Measurements from ENCODE around the gene MYO1D. TPM values are rescaled to one million over a fixed set of nuclear protein-coding genes. Genes with fewer than 3 reads are reported as not detected.
"Not testable (repeated sequence)": the region's sequence is repeated elsewhere in the genome, so short reads cannot be mapped to it uniquely, and the experiment has no call there.

Gene MYO1D
- total and polyA plus RNA-seq, 2 experiments from 2014 or later: 34.3 to 43.7 TPM

- no peak overlapping the region for H3K27ac ChIP-seq
- peaks cover 25% of the 10 kb centered on the region for H3K4me1 ChIP-seq (ENCODE audit: low read depth)
- no peaks in the 10 kb centered on the region for H3K27me3 ChIP-seq
- H3K4me3 ChIP-seq: no peak overlapping the region
- no peak for TF ChIP-seq CTCF (IDR thresholded peaks at IDR 0.05; ENCODE audit: low read depth, low read length)
- DNase-seq (ENCODE audit: low read depth in 1 of 2, low spot score in 1 of 2): no peak
- no peaks in the 10 kb centered on the region for H3K9me3 ChIP-seq (ENCODE audit: low read depth)
- H3K36me3 ChIP-seq: no peaks in the 10 kb centered on the region
These were observed 27.1 kb upstream of the MYO1D start for GRCh38 chr17:32903774-32904673.

GRCh38 chr17:32901743-32902142, 24.8 kb upstream of the MYO1D start:
- Histone ChIP-seq H3K4me3 (no peak overlapping the region), H3K4me1 (ENCODE audit: low read depth) (peaks cover 45% of the 10 kb centered on the region), H3K27me3 (no peaks in the 10 kb centered on the region), H3K27ac (no peak overlapping the region), H3K9me3 (ENCODE audit: low read depth) (no peaks in the 10 kb centered on the region), H3K36me3 (no peaks in the 10 kb centered on the region)
- no peak for DNase-seq (ENCODE audit: low read depth in 1 of 2, low spot score in 1 of 2)
- TF ChIP-seq CTCF (IDR thresholded peaks at IDR 0.05; ENCODE audit: low read depth, low read length): no peak

GRCh38 chr17:32899236-32900013, 22.5 kb upstream of the MYO1D start:
- Histone ChIP-seq H3K27me3 (no peaks in the 10 kb centered on the region), H3K9me3 (ENCODE audit: low read depth) (no peaks in the 10 kb centered on the region), H3K27ac (peak overlapping the region; percentile 92), H3K4me1 (ENCODE audit: low read depth) (peaks cover 65% of the 10 kb centered on the region), H3K36me3 (no peaks in the 10 kb centered on the region), H3K4me3 (no peak overlapping the region)
- no peak for TF ChIP-seq CTCF (IDR thresholded peaks at IDR 0.05; ENCODE audit: low read depth, low read length)
- peak in 1 of 2 donors; percentile 40 for DNase-seq (ENCODE audit: low read depth in 1 of 2, low spot score in 1 of 2)

GRCh38 chr17:32896647-32897258, 19.8 kb upstream of the MYO1D start:
- peaks cover 60% of the 10 kb centered on the region for H3K4me1 ChIP-seq (ENCODE audit: low read depth)
- no peak for TF ChIP-seq CTCF (IDR thresholded peaks at IDR 0.05; ENCODE audit: low read depth, low read length)
- H3K36me3 ChIP-seq: no peaks in the 10 kb centered on the region
- no peaks in the 10 kb centered on the region for H3K9me3 ChIP-seq (ENCODE audit: low read depth)
- H3K4me3 ChIP-seq: no peak overlapping the region
- DNase-seq (ENCODE audit: low read depth in 1 of 2, low spot score in 1 of 2): no peak
- peak overlapping the region; percentile 92 for H3K27ac ChIP-seq
- no peaks in the 10 kb centered on the region for H3K27me3 ChIP-seq

- Histone ChIP-seq H3K36me3 (no peaks in the 10 kb centered on the region), H3K27ac (peak overlapping the region; percentile 80), H3K27me3 (no peaks in the 10 kb centered on the region), H3K9me3 (ENCODE audit: low read depth) (no peaks in the 10 kb centered on the region), H3K4me3 (no peak overlapping the region), H3K4me1 (ENCODE audit: low read depth) (peaks cover 53% of the 10 kb centered on the region)
- TF ChIP-seq CTCF (IDR thresholded peaks at IDR 0.05; ENCODE audit: low read depth, low read length): no peak
- DNase-seq (ENCODE audit: low read depth in 1 of 2, low spot score in 1 of 2): peak in 1 of 2 donors; percentile 19
These were observed 17.3 kb upstream of the MYO1D start for GRCh38 chr17:32894245-32894644.

GRCh38 chr17:32887410-32887809, 10.5 kb upstream of the MYO1D start:
- not testable (repeated sequence) for H3K4me3 ChIP-seq

GRCh38 chr17:32886951-32887350, 10.0 kb upstream of the MYO1D start:
- H3K27ac ChIP-seq; H3K36me3 ChIP-seq; DNase-seq (ENCODE audit: low read depth in 1 of 2, low spot score in 1 of 2); H3K4me3 ChIP-seq; H3K9me3 ChIP-seq (ENCODE audit: low read depth); H3K4me1 ChIP-seq (ENCODE audit: low read depth); H3K27me3 ChIP-seq: not testable (repeated sequence)

More at GRCh38 chr17:32887410-32887809, 10.5 kb upstream of the MYO1D start:
- not testable (repeated sequence) for H3K4me1 ChIP-seq (ENCODE audit: low read depth); H3K27ac ChIP-seq; H3K36me3 ChIP-seq; H3K27me3 ChIP-seq; DNase-seq (ENCODE audit: low read depth in 1 of 2, low spot score in 1 of 2); H3K9me3 ChIP-seq (ENCODE audit: low read depth)
